ENCODE data around the gene MAN1C1. TPM values are rescaled to one million over a fixed set of nuclear protein-coding genes. Genes with fewer than 3 reads are reported as not detected.

The MAN1C1 gene
- total and polyA plus RNA-seq, 9 of the 15 experiments (the other 6 are each of a cell fraction or from before 2014, with no cell fraction given): 0.04 to 0.44 (median 0.10) TPM; not detected in 3

DNA sequence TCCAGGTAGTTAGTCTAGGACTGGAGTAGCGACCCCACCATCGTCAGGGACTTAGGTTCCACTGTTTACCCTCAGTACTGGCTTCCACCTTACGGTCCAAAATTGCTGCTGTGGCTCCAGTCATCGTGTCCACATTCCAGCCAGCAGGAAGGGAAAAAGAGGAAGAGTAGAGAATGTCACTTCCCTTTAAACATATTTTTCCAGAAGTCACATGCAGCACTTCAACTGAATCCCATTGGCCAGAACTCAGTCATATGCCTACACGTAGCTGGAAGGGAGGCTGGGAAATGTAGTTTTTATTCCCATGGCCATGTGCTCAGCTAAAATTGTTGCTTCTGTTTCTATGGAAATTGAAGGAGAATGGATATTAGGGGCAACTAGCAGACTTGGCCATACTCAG lies 99.3 kb downstream of the MAN1C1 start (continued):
- TF ChIP-seq HLTF (IDR thresholded peaks at IDR 0.05): peak; percentile 97
- TF ChIP-seq HDAC2 (IDR thresholded peaks at IDR 0.05): no peak
- TF ChIP-seq ZBTB2 (IDR thresholded peaks at IDR 0.05): no peak
- peak; percentile 8; the same call in 1 of the 2 replicates for TF ChIP-seq EHMT2 (IDR thresholded peaks at IDR 0.05)
- no peak for TF ChIP-seq FOXK1 (CRISPR knock-in tag; IDR thresholded peaks at IDR 0.05; ENCODE audit: borderline replicate concordance)
- TF ChIP-seq, protein P1, sequence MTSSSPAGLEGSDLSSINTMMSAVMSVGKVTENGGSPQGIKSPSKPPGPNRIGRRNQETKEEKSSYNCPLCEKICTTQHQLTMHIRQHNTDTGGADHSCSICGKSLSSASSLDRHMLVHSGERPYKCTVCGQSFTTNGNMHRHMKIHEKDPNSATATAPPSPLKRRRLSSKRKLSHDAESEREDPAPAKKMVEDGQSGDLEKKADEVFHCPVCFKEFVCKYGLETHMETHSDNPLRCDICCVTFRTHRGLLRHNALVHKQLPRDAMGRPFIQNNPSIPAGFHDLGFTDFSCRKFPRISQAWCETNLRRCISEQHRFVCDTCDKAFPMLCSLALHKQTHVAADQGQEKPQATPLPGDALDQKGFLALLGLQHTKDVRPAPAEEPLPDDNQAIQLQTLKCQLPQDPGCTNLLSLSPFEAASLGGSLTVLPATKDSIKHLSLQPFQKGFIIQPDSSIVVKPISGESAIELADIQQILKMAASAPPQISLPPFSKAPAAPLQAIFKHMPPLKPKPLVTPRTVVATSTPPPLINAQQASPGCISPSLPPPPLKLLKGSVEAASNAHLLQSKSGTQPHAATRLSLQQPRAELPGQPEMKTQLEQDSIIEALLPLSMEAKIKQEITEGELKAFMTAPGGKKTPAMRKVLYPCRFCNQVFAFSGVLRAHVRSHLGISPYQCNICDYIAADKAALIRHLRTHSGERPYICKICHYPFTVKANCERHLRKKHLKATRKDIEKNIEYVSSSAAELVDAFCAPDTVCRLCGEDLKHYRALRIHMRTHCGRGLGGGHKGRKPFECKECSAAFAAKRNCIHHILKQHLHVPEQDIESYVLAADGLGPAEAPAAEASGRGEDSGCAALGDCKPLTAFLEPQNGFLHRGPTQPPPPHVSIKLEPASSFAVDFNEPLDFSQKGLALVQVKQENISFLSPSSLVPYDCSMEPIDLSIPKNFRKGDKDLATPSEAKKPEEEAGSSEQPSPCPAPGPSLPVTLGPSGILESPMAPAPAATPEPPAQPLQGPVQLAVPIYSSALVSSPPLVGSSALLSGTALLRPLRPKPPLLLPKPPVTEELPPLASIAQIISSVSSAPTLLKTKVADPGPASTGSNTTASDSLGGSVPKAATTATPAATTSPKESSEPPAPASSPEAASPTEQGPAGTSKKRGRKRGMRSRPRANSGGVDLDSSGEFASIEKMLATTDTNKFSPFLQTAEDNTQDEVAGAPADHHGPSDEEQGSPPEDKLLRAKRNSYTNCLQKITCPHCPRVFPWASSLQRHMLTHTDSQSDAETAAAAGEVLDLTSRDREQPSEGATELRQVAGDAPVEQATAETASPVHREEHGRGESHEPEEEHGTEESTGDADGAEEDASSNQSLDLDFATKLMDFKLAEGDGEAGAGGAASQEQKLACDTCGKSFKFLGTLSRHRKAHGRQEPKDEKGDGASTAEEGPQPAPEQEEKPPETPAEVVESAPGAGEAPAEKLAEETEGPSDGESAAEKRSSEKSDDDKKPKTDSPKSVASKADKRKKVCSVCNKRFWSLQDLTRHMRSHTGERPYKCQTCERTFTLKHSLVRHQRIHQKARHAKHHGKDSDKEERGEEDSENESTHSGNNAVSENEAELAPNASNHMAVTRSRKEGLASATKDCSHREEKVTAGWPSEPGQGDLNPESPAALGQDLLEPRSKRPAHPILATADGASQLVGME (CRISPR knock-in tag; IDR thresholded peaks at IDR 0.05): no peak
- no peak for TF ChIP-seq SRF (CRISPR knock-in tag; IDR thresholded peaks at IDR 0.05)
- no peak for TF ChIP-seq ZNF740 (CRISPR knock-in tag; IDR thresholded peaks at IDR 0.05)
- TF ChIP-seq ZNF740 (tag; IDR thresholded peaks at IDR 0.05): no peak
- TF ChIP-seq POLR2B (IDR thresholded peaks at IDR 0.05; ENCODE audit: low read depth, partially characterized antibody): no peak
